Endothelial cell of umbilical vein (primary cell): Measurements from ENCODE around the gene ULBP1. TPM values are rescaled to one million over a fixed set of nuclear protein-coding genes. Genes with fewer than 3 reads are reported as not detected.

Experiments
- BruUV-seq: library from RNA; stranded (reverse); fragments of 400-500 nt; replicated peaks from 2 replicates; lab custom pipeline; 2021; lab: Mats Ljungman, UMichigan
- CTCF ChIA-PET: fragments of 300-600, 350-600 bp; sonication (Branson Sonifier 250); formaldehyde crosslinking; loops from one replicate; lab custom pipeline; 2021; ENCODE audit warnings: antibody characterized with exemption, inconsistent platforms; lab: Charles Lee
- POLR2A ChIA-PET: fragments of 300-600, 350-600 bp; sonication (Branson Sonifier 250); formaldehyde crosslinking; loops from one replicate; lab custom pipeline; 2021; ENCODE audit warnings: antibody characterized with exemption, inconsistent platforms; lab: Charles Lee
- DNase-seq: peaks from one replicate; pipeline ENCODE4 v3.0.0-alpha.2; 2011; ENCODE audit warnings: low read depth, low spot score
- FAIRE-seq: peaks from 2 replicates; lab custom pipeline; 2011; peaks lifted over from hg19 to GRCh38; lab: Jason Lieb, UNC
- H2AFZ ChIP-seq: 2 replicates; pipeline ENCODE4 v1.6.0; 2012; ENCODE audit warnings: low read depth, low read length, control low read depth, inconsistent platforms
- H3K27ac ChIP-seq: 2 replicates; pipeline ENCODE4 v1.5.1; 2011; ENCODE audit warnings: low read depth, mild to moderate bottlenecking, control low read depth, low read length, moderate library complexity; ENCODE audit not compliant: insufficient read depth
- H3K27me3 ChIP-seq, 2 experiments: 2 replicates each; pipeline versions ENCODE4 v1.6.0 to v1.6.1; 2011; ENCODE audit warnings: low read length in 2 of 2, mixed read lengths in 1 of 2; ENCODE audit not compliant: control insufficient read depth in 2 of 2, insufficient read depth in 2 of 2
- H3K36me3 ChIP-seq, 2 experiments: 2 replicates in 1 of 2; 3 replicates in 1 of 2; pipeline ENCODE4 v1.5.1; 2011; ENCODE audit warnings: low read length in 2 of 2, mild to moderate bottlenecking in 1 of 2, moderate library complexity in 1 of 2; ENCODE audit not compliant: control insufficient read depth in 2 of 2, insufficient read depth in 2 of 2; ENCODE audit errors: extremely low read depth in 1 of 2
- H3K4me1 ChIP-seq: 3 replicates; pipeline ENCODE4 v1.5.1; 2011; ENCODE audit warnings: mild to moderate bottlenecking, low read length; ENCODE audit not compliant: control insufficient read depth, insufficient read depth; ENCODE audit errors: extremely low read depth
- H3K4me2 ChIP-seq: 2 replicates; pipeline ENCODE4 v1.6.1; 2011; ENCODE audit warnings: low read length, control low read depth, mixed read lengths; ENCODE audit not compliant: insufficient read depth
- H3K4me3 ChIP-seq, 3 experiments: fragments of 200-600 bp in 1 of 3; sonication (generic), shearing (Covaris generic) in 1 of 3; replicated peaks in 1 of 3; 2 replicates each; pipeline ENCODE4 v1.5.1; 2011 to 2016; ENCODE audit warnings: control low read depth in 3 of 3, low read length in 3 of 3, mild to moderate bottlenecking in 2 of 3, inconsistent platforms in 1 of 3, low read depth in 1 of 3, moderate library complexity in 1 of 3; ENCODE audit not compliant: insufficient read depth in 1 of 3
- H3K79me2 ChIP-seq: 2 replicates; pipeline ENCODE4 v1.6.0; 2012; ENCODE audit warnings: low read length, inconsistent platforms; ENCODE audit not compliant: control insufficient read depth, insufficient read depth
- H3K9ac ChIP-seq: replicated peaks from 2 replicates; pipeline ENCODE3; 2011; ENCODE audit warnings: low read length, control low read depth; ENCODE audit not compliant: insufficient read depth; ENCODE audit errors: extremely low read depth
- H3K9me1 ChIP-seq: replicated peaks from 3 replicates; pipeline ENCODE4 v1.6.0; 2011; ENCODE audit warnings: mild to moderate bottlenecking, low read length; ENCODE audit not compliant: control insufficient read depth, insufficient read depth; ENCODE audit errors: extremely low read depth
- H3K9me3 ChIP-seq: replicated peaks from 2 replicates; pipeline ENCODE4 v1.5.1; 2012; ENCODE audit warnings: low read length, inconsistent platforms; ENCODE audit not compliant: control insufficient read depth, insufficient read depth
- H4K20me1 ChIP-seq: replicated peaks from 2 replicates; pipeline ENCODE3; 2011; ENCODE audit warnings: mild to moderate bottlenecking, low read length; ENCODE audit not compliant: control insufficient read depth, insufficient read depth; ENCODE audit errors: extremely low read depth
- EZH2 ChIP-seq: IDR thresholded peaks from 2 replicates; pipeline ENCODE4 v1.6.1; 2012; ENCODE audit warnings: borderline replicate concordance, low read depth, mild to moderate bottlenecking, moderate library complexity, low read length, inconsistent platforms; ENCODE audit not compliant: severe bottlenecking
- FOS ChIP-seq: IDR thresholded peaks from 2 replicates; pipeline ENCODE4 v1.6.1; 2011; ENCODE audit warnings: mild to moderate bottlenecking, low read length, moderate library complexity, borderline replicate concordance; ENCODE audit not compliant: insufficient read depth
- GATA2 ChIP-seq: IDR thresholded peaks from 2 replicates; pipeline ENCODE4 v1.7.0; 2011; ENCODE audit warnings: low read depth, mild to moderate bottlenecking, moderate library complexity, mixed read lengths, low read length; ENCODE audit not compliant: insufficient read length, insufficient read depth
- JUN ChIP-seq: IDR thresholded peaks from 2 replicates; pipeline ENCODE4 v1.6.1; 2011; ENCODE audit warnings: borderline replicate concordance, low read depth; ENCODE audit not compliant: insufficient read length, insufficient read depth
- MYC ChIP-seq: IDR thresholded peaks from one replicate; pipeline ENCODE4 v1.6.1; 2011; ENCODE audit warnings: mild to moderate bottlenecking, low read depth, low read length
- POLR2A ChIP-seq: IDR thresholded peaks from 2 replicates; pipeline ENCODE4 v1.6.1; 2012; ENCODE audit warnings: low read depth, mild to moderate bottlenecking, control low read depth, low read length
- POLR2AphosphoS5 ChIP-seq: IDR thresholded peaks from 2 replicates; pipeline ENCODE4 v1.6.1; 2012; ENCODE audit warnings: low read depth, mild to moderate bottlenecking, control low read depth, low read length, moderate library complexity; ENCODE audit not compliant: insufficient read depth
- dilution Hi-C: fragments of 300-500 bp; cut with MboI; formaldehyde crosslinking; loops from one replicate; pipeline ENCODE4 v1.15.0; 2019; ENCODE audit warnings: low sequenced_read_pairs; ENCODE audit not compliant: extremely low pct_ligation_motif_present
- intact Hi-C: fragments of 100-400 bp; cut with micrococcal nuclease; formaldehyde crosslinking; loops from one replicate; pipeline ENCODE4 v1.10.0; 2022
- polyA plus RNA-seq, 4 experiments: library from polyadenylated mRNA; depleted of rRNA in 3 of 4; stranded (reverse) in 3 of 4; unstranded in 1 of 4; fragments of >200 nt; gene quantifications; 2 replicates each; pipeline versions ENCODE4 v1.2.1 to v1.2.3, GENCODE V29; 2011 to 2012; ENCODE audit warnings: missing spikeins in 1 of 4
- total RNA-seq: library from RNA; stranded (reverse); gene quantifications from 2 replicates; pipeline ENCODE4 v1.2.3, GENCODE V29; 2021
- TF ChIP-seq, protein P1 (sequence below), 2 donors: IDR thresholded peaks; 1 replicate in 1 of 2; 2 replicates in 1 of 2; pipeline ENCODE4 v1.5.1; 2011; ENCODE audit warnings: low read length in 2 of 2, mild to moderate bottlenecking in 2 of 2, moderate library complexity in 2 of 2, control low read depth in 1 of 2, inconsistent platforms in 1 of 2, low read depth in 1 of 2; ENCODE audit not compliant: insufficient read depth in 1 of 2; ENCODE audit errors: extremely low read depth in 1 of 2
- TF ChIP-seq, protein P2 (sequence below): IDR thresholded peaks from 2 replicates; pipeline ENCODE4 v1.6.1; 2011; ENCODE audit not compliant: insufficient read depth, insufficient read length

The ULBP1 gene
- total and polyA plus RNA-seq, 2 donors (not counting 3 experiments of a cell fraction or from before 2014, with no cell fraction given), result 0.33 to 1.4 TPM

DNA sequence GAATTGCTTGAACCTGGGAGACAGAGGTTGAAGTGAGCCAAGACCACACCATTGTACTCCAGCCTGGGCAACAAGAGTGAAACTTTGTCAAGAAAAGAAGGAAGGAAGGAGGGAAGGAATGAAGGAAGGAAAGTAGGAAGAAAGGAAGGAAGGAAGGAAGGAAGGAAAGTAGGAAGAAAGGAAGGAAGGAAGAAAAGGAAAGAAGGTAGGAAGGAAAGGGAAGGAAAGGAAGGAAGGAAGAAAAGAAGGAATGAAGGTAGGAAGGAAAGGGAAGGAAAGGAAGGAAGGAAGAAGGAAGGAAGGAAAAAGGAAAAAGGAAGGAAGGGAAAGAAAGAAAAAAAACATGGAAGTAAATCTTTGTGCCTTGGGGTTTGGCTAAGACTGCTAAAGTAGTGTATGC is 11.7 kb downstream of the ULBP1 start:
- intact Hi-C loops (no loop called here), dilution Hi-C loops (no loop called here)
- no TSS peak for BruUV-seq
- CTCF ChIA-PET, result no interaction called here
- Histone ChIP-seq H3K9me1 (no peaks in the 10 kb centered on the region), H3K4me3 (no peak overlapping the region), H3K36me3 (no peaks in the 10 kb centered on the region), H3K4me2 (no peak overlapping the region), H3K27ac (no peak overlapping the region), H3K4me1 (no peaks in the 10 kb centered on the region), H3K27me3 (peaks cover 23 to 31% of the 10 kb centered on the region in 2 experiments), H4K20me1 (no peaks in the 10 kb centered on the region), H3K79me2 (no peaks in the 10 kb centered on the region), H2AFZ (no peak overlapping the region), H3K9me3 (no peaks in the 10 kb centered on the region), H3K9ac (no peak overlapping the region)
- DNase-seq (no peak), FAIRE-seq (no peak)
- POLR2A ChIA-PET, result no interaction called here
- TF ChIP-seq, protein P1, sequence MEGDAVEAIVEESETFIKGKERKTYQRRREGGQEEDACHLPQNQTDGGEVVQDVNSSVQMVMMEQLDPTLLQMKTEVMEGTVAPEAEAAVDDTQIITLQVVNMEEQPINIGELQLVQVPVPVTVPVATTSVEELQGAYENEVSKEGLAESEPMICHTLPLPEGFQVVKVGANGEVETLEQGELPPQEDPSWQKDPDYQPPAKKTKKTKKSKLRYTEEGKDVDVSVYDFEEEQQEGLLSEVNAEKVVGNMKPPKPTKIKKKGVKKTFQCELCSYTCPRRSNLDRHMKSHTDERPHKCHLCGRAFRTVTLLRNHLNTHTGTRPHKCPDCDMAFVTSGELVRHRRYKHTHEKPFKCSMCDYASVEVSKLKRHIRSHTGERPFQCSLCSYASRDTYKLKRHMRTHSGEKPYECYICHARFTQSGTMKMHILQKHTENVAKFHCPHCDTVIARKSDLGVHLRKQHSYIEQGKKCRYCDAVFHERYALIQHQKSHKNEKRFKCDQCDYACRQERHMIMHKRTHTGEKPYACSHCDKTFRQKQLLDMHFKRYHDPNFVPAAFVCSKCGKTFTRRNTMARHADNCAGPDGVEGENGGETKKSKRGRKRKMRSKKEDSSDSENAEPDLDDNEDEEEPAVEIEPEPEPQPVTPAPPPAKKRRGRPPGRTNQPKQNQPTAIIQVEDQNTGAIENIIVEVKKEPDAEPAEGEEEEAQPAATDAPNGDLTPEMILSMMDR (IDR thresholded peaks at IDR 0.05; ENCODE audit: extremely low read depth in 1 of 2, insufficient read depth in 1 of 2, low read depth in 1 of 2, low read length in 2 of 2), result no peak

DNA sequence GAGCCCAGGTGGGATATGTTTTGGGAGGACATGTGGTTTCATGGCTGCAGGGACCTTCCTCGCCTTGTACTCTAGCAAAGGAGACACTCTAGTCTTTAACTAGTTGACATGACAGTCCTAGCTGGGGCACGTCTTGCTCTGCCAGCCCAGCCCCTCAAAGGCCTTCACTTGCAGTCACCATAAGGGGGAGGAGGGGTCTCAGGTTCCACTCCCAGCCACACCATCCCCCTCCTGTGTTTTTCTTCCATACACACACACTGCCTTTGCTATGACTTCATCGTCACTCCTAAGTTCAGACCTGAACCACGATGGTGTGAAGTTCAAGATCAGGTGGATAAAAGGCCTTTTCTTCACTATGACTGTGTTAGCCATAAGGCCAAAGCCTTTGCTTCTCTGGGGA is 13.5 kb downstream of the ULBP1 start:
- Histone ChIP-seq H3K4me3 (no peak overlapping the region), H3K9me1 (no peaks in the 10 kb centered on the region), H3K79me2 (no peaks in the 10 kb centered on the region), H3K36me3 (no peaks in the 10 kb centered on the region), H2AFZ (no peak overlapping the region), H3K9me3 (no peaks in the 10 kb centered on the region), H4K20me1 (no peaks in the 10 kb centered on the region), H3K4me1 (no peaks in the 10 kb centered on the region), H3K27me3 (peaks cover 29 to 39% of the 10 kb centered on the region in 2 experiments), H3K4me2 (no peak overlapping the region), H3K27ac (no peak overlapping the region), H3K9ac (no peak overlapping the region)
- no TSS peak for BruUV-seq
- CTCF ChIA-PET, result no interaction called here
- FAIRE-seq, result no peak
- DNase-seq, result no peak
- POLR2A ChIA-PET, result no interaction called here
- dilution Hi-C loops, result no loop called here
- TF ChIP-seq EZH2 (no peak), POLR2A (no peak), GATA2 (no peak), POLR2AphosphoS5 (no peak), MYC (no peak), FOS (no peak), JUN (no peak)
- TF ChIP-seq, protein P1 (IDR thresholded peaks at IDR 0.05; ENCODE audit: extremely low read depth in 1 of 2, insufficient read depth in 1 of 2, low read depth in 1 of 2, low read length in 2 of 2), result no peak
- TF ChIP-seq, protein P2, sequence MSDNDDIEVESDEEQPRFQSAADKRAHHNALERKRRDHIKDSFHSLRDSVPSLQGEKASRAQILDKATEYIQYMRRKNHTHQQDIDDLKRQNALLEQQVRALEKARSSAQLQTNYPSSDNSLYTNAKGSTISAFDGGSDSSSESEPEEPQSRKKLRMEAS, result no peak
- intact Hi-C loops, result no loop called here
